Smooth muscle cell of the umbilical artery (primary cell): ENCODE results near the gene MKRN2OS. TPM values are rescaled to one million over a fixed set of nuclear protein-coding genes. Genes with fewer than 3 reads are reported as not detected.

Source experiments
- total RNA-seq: library from RNA; depleted of rRNA; stranded (reverse); fragments of >200 nt; gene quantifications from 2 replicates; pipeline ENCODE4 v1.2.3, GENCODE V29; 2014

The MKRN2OS gene, protein sequence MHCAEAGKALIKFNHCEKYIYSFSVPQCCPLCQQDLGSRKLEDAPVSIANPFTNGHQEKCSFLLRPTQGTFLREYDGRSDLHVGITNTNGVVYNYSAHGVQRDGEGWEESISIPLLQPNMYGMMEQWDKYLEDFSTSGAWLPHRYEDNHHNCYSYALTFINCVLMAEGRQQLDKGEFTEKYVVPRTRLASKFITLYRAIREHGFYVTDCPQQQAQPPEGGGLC
- total RNA-seq = not detected in 2 replicates

DNA sequence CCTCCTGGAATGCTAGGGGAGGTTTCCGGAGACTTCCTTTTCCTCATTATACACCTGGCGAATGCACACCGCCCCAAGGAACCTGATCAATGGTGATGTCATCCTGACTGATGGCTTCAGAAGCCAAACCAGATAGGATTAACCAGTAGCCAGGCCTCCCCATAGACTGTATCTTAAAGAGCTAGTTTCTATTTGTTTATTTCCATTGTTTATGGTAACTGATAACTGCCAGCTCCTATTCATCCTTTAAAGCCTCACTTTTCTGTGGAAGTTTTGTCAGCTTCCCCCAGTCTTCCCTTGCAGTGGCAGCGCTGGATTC is at the start of gene MKRN2OS:
MKRN2OS (minus strand) TSS at position 27 of the 319 bp plus-strand sequence. CDS start 35 bp downstream, outside the sequence.

DNA sequence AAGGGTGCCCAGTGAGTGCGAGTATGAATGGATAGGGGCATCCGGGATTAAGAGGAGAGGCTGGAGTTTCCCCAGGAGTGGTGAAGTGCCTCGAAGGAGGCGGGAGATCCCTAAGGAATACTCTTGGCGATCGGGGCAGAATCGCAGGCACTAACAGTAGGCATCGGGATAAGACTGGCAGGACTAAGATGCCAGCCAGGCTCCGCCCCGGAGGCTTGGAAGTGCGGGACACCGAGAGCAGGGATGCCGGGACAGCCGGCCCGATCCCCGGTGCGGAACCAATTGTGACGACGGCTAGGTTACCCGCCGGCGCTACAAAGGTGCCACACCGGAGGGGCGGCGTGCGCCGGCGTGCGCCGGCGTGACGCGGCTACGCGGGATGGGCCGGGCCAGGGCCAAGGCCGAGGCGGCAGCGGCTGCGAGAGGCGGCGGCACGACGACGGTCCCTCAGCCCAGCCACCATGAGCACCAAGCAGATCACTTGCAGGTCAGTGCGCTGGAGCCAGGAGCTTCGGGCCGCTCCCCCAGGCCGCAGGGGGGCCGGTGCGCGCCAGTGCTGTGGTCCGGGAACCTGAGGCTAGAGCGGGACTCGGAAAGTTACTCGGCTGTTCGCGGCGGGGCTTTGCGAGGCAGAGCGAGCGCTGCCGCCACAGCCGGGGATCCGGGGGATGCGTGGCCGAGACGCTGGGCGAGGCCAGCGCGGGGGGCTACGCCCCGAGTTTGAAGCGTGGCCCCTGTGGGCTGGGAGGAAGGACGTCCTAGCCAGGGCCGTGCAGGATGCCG is 11.6 kb upstream of the MKRN2OS start, which contains the start of gene MKRN2:
MKRN2 (plus strand) TSS at position 398 of the 783 bp plus-strand sequence; CDS start at position 462, 64 bp downstream.

Other genes with a start within 250 kb of the MKRN2OS start
- 9.8 and 16.4 TPM in 2 replicates for gene TSEN2, start 61.0 kb downstream of the MKRN2OS start, total RNA-seq
- gene MKRN2, start 11.6 kb upstream of the MKRN2OS start, total RNA-seq = 40.1 and 50.4 TPM in 2 replicates
- 60.0 and 87.1 TPM in 2 replicates for gene RAF1, start 118.6 kb upstream of the MKRN2OS start, total RNA-seq
- not detected in 2 replicates for gene TMEM40, start 213.8 kb upstream of the MKRN2OS start, total RNA-seq